AG04450 (cell line): ENCODE results near the gene TMEM130. TPM values are rescaled to one million over a fixed set of nuclear protein-coding genes. Genes with fewer than 3 reads are reported as not detected.

Experiments used
- CTCF ChIA-PET: fragments of 300-600, 350-600 bp; formaldehyde crosslinking; extraction: SDS; loops from one replicate; lab custom pipeline; 2022; ENCODE audit warnings: antibody characterized with exemption, inconsistent platforms; lab: Charles Lee
- POLR2A ChIA-PET: fragments of 350-600 bp; formaldehyde crosslinking; extraction: SDS; loops from one replicate; lab custom pipeline; 2021; ENCODE audit warnings: antibody characterized with exemption, inconsistent platforms; lab: Yijun Ruan, JAX
- DNase-seq: peaks from one replicate; pipeline ENCODE4 v3.0.0-alpha.2; 2011; ENCODE audit warnings: low read depth, low spot score
- H3K27ac ChIP-seq: one replicate; pipeline ENCODE4 v1.5.1; 2012; ENCODE audit warnings: low read depth, low read length, control low read depth
- H3K27me3 ChIP-seq: one replicate; pipeline ENCODE4 v1.6.0; 2012; ENCODE audit warnings: low read length; ENCODE audit not compliant: control insufficient read depth, insufficient read depth
- H3K4me3 ChIP-seq: 2 replicates; pipeline ENCODE4 v1.5.1; 2011; ENCODE audit warnings: mild to moderate bottlenecking, low read depth, low read length, control low read depth
- H3K9me3 ChIP-seq: 2 replicates; pipeline ENCODE4 v1.5.1; 2012; ENCODE audit warnings: low read length; ENCODE audit not compliant: control insufficient read depth, insufficient read depth
- CTCF ChIP-seq: IDR thresholded peaks from 2 replicates; pipeline ENCODE4 v1.5.1; 2011; ENCODE audit warnings: low read depth, low read length, control low read depth, inconsistent platforms
- polyA plus RNA-seq: library from polyadenylated mRNA; depleted of rRNA; stranded (reverse); fragments of >200 nt; gene quantifications from 2 replicates; pipeline ENCODE4 v1.2.3, GENCODE V29; 2011

TMEM130 gene
- polyA plus RNA-seq, 1 experiment = 7.0 TPM

- no peaks in the 10 kb centered on the region for H3K9me3 ChIP-seq
- no peak overlapping the region for H3K27ac ChIP-seq
- no peak for TF ChIP-seq CTCF
- no peak overlapping the region for H3K4me3 ChIP-seq
- peaks cover 5% of the 10 kb centered on the region for H3K27me3 ChIP-seq
- ChIA-PET POLR2A (no interaction called here), CTCF (interaction anchor here (0.7 to 4.2 kb wide), 13 partner anchors 9 to 413 kb away, joined by 3 to 58 read pairs (median 4); partner anchors contain the start of gene TRRAP)
- no peak for DNase-seq
These were observed 38.8 kb downstream of the TMEM130 start for GRCh38 chr7:98830972-98831548.

GRCh38 chr7:98828368-98828767 lies 41.4 kb downstream of the TMEM130 start:
- H3K27ac ChIP-seq = no peak overlapping the region
- no peak overlapping the region for H3K4me3 ChIP-seq
- H3K9me3 ChIP-seq = no peaks in the 10 kb centered on the region
- no peak for DNase-seq
- TF ChIP-seq CTCF = no peak
- ChIA-PET CTCF (interaction anchor here (0.6 to 1.1 kb wide), 3 partner anchors 44 to 647 kb away, joined by 4 to 6 read pairs (median 6); no protein-coding TSS in a partner anchor), POLR2A (no interaction called here)
- H3K27me3 ChIP-seq = peaks cover 5% of the 10 kb centered on the region

GRCh38 chr7:98827258-98827657 lies 42.6 kb downstream of the TMEM130 start:
- peaks cover 5% of the 10 kb centered on the region for H3K27me3 ChIP-seq
- no peaks in the 10 kb centered on the region for H3K9me3 ChIP-seq
- ChIA-PET POLR2A (no interaction called here), CTCF (interaction anchor here (0.7 to 1.9 kb wide), 4 partner anchors 9 to 406 kb away, joined by 4 to 8 read pairs (median 5); no protein-coding TSS in a partner anchor)
- no peak overlapping the region for H3K4me3 ChIP-seq
- H3K27ac ChIP-seq = no peak overlapping the region
- no peak for TF ChIP-seq CTCF
- DNase-seq = no peak

GRCh38 chr7:98826811-98827231 lies 43.0 kb downstream of the TMEM130 start:
- Histone ChIP-seq H3K4me3 (no peak overlapping the region), H3K27ac (no peak overlapping the region), H3K9me3 (no peaks in the 10 kb centered on the region), H3K27me3 (peaks cover 5% of the 10 kb centered on the region)
- DNase-seq = no peak
- POLR2A ChIA-PET = no interaction called here
- no peak for TF ChIP-seq CTCF
- CTCF ChIA-PET = interaction anchor here (1.9 kb wide), 2 partner anchors 9 to 14 kb away, joined by 6 to 8 read pairs; no protein-coding TSS in a partner anchor

GRCh38 chr7:98826387-98826786 lies 43.4 kb downstream of the TMEM130 start:
- CTCF ChIA-PET = interaction anchor here (1.9 kb wide), 2 partner anchors 10 to 15 kb away, joined by 6 to 8 read pairs; no protein-coding TSS in a partner anchor
- no peak for DNase-seq
- Histone ChIP-seq H3K4me3 (no peak overlapping the region), H3K27ac (no peak overlapping the region), H3K9me3 (no peaks in the 10 kb centered on the region), H3K27me3 (peaks cover 5% of the 10 kb centered on the region)
- no peak for TF ChIP-seq CTCF
- POLR2A ChIA-PET = no interaction called here
